ENCODE measurements around the gene THEMIS.

The THEMIS gene

GRCh38 chr6:127869772-127870404 is 31.0 kb downstream of the THEMIS start:
- no peaks in the 10 kb centered on the region for H3K9me3 ChIP-seq (ENCODE audit: insufficient read depth, low read length)
- H3K79me2 ChIP-seq (ENCODE audit: low read length): no peaks in the 10 kb centered on the region
- no peak overlapping the region for H3K27ac ChIP-seq (ENCODE audit: low read length)
- no peak overlapping the region for H3K4me3 ChIP-seq (ENCODE audit: low read length)
- H3K9ac ChIP-seq (ENCODE audit: low read length): no peak overlapping the region
- H3K36me3 ChIP-seq (replicated peaks; ENCODE audit: low read depth, low read length): no peaks in the 10 kb centered on the region
- H3K27me3 ChIP-seq (ENCODE audit: low read depth, low read length): no peaks in the 10 kb centered on the region
- H3K4me1 ChIP-seq (ENCODE audit: low read length): no peaks in the 10 kb centered on the region
- no peak overlapping the region for H3K4me2 ChIP-seq (ENCODE audit: low read length)
- H2AFZ ChIP-seq (ENCODE audit: low read depth, low read length): no peak overlapping the region
- no peaks in the 10 kb centered on the region for H4K20me1 ChIP-seq (ENCODE audit: insufficient read depth, low read length)
- no peak for TF ChIP-seq EZH2phosphoT487 (IDR thresholded peaks at IDR 0.05; ENCODE audit: low read depth)
- TF ChIP-seq, protein P1, sequence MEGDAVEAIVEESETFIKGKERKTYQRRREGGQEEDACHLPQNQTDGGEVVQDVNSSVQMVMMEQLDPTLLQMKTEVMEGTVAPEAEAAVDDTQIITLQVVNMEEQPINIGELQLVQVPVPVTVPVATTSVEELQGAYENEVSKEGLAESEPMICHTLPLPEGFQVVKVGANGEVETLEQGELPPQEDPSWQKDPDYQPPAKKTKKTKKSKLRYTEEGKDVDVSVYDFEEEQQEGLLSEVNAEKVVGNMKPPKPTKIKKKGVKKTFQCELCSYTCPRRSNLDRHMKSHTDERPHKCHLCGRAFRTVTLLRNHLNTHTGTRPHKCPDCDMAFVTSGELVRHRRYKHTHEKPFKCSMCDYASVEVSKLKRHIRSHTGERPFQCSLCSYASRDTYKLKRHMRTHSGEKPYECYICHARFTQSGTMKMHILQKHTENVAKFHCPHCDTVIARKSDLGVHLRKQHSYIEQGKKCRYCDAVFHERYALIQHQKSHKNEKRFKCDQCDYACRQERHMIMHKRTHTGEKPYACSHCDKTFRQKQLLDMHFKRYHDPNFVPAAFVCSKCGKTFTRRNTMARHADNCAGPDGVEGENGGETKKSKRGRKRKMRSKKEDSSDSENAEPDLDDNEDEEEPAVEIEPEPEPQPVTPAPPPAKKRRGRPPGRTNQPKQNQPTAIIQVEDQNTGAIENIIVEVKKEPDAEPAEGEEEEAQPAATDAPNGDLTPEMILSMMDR (IDR thresholded peaks at IDR 0.05; ENCODE audit: low read depth, low read length): no peak

DNA sequence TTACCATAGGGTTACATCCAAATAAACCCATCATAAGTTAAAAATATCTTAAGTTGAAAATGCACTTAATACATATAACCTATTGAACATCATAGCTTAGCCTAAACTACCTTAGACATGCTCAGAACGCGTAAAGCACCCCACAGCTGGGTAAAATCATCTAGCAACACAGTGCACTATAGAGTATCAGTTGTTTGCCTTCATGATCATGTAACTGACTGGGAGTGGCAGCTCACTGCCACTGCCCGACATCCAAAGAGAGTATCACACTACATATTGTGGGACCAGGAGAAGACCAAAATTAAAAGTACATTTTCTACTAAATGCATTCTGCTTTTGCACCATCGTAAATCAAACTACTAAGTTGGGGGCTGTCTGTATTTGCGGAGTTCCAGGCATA is 31.7 kb downstream of the THEMIS start:
- Histone ChIP-seq H3K27ac (ENCODE audit: low read length) (no peak overlapping the region), H3K4me3 (ENCODE audit: low read length) (no peak overlapping the region), H3K9me3 (ENCODE audit: insufficient read depth, low read length) (no peaks in the 10 kb centered on the region), H3K79me2 (ENCODE audit: low read length) (no peaks in the 10 kb centered on the region), H3K27me3 (ENCODE audit: low read depth, low read length) (no peaks in the 10 kb centered on the region), H2AFZ (ENCODE audit: low read depth, low read length) (no peak overlapping the region), H3K36me3 (replicated peaks; ENCODE audit: low read depth, low read length) (no peaks in the 10 kb centered on the region), H4K20me1 (ENCODE audit: insufficient read depth, low read length) (no peaks in the 10 kb centered on the region), H3K9ac (ENCODE audit: low read length) (no peak overlapping the region), H3K4me1 (ENCODE audit: low read length) (no peaks in the 10 kb centered on the region), H3K4me2 (ENCODE audit: low read length) (no peak overlapping the region)
- no peak for TF ChIP-seq EZH2phosphoT487 (IDR thresholded peaks at IDR 0.05; ENCODE audit: low read depth)
- TF ChIP-seq, protein P1 (IDR thresholded peaks at IDR 0.05; ENCODE audit: low read depth, low read length): no peak

DNA sequence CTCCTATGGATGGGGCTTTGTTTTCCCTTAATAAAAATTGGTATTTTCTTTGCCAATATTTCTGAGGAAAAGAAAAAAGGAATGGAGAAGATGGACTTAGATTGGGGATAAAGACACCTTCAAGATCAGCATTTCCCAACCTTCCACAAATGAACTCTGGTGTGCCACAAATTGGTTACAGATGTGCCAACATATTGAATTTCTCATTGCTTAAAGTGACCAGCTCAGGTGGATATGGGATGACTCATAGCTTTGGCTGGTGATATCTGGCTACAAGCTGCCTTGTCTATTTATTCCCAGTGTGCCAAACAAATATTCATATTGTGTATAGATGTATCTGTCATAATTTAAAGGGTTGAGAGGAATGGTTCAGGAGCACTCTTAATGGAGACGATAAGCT is 32.5 kb downstream of the THEMIS start:
- Histone ChIP-seq H3K4me3 (ENCODE audit: low read length) (no peak overlapping the region), H3K4me2 (ENCODE audit: low read length) (no peak overlapping the region), H3K4me1 (ENCODE audit: low read length) (no peaks in the 10 kb centered on the region), H3K79me2 (ENCODE audit: low read length) (no peaks in the 10 kb centered on the region), H3K27ac (ENCODE audit: low read length) (no peak overlapping the region), H3K27me3 (ENCODE audit: low read depth, low read length) (no peaks in the 10 kb centered on the region), H3K36me3 (replicated peaks; ENCODE audit: low read depth, low read length) (no peaks in the 10 kb centered on the region), H4K20me1 (ENCODE audit: insufficient read depth, low read length) (no peaks in the 10 kb centered on the region), H3K9ac (ENCODE audit: low read length) (no peak overlapping the region), H2AFZ (ENCODE audit: low read depth, low read length) (no peak overlapping the region), H3K9me3 (ENCODE audit: insufficient read depth, low read length) (no peaks in the 10 kb centered on the region)
- no peak for TF ChIP-seq EZH2phosphoT487 (IDR thresholded peaks at IDR 0.05; ENCODE audit: low read depth)
- TF ChIP-seq, protein P1 (IDR thresholded peaks at IDR 0.05; ENCODE audit: low read depth, low read length): no peak

DNA sequence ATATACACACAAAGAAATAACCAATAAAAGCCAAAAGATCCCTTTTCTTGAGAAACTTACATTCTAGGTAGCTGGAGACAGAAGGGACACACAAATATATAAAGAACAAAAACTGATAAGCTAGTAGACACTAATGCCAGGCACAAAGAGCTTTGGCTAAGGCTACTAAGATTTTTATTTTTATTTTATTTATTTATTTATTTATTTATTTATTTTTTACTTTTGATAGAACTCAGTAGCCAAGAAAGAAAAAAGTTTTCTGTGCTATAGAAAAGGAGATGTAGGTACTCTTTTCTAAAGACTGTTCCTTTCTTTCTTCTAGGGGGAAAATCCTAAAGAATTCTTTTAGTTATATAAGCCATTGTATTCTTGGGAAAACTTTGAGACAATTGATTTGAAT is 34.1 kb downstream of the THEMIS start:
- H3K4me1 ChIP-seq (ENCODE audit: low read length): no peaks in the 10 kb centered on the region
- H2AFZ ChIP-seq (ENCODE audit: low read depth, low read length): no peak overlapping the region
- no peak overlapping the region for H3K9ac ChIP-seq (ENCODE audit: low read length)
- no peak overlapping the region for H3K4me2 ChIP-seq (ENCODE audit: low read length)
- no peak overlapping the region for H3K4me3 ChIP-seq (ENCODE audit: low read length)
- TF ChIP-seq EZH2phosphoT487 (IDR thresholded peaks at IDR 0.05; ENCODE audit: low read depth): no peak
- TF ChIP-seq, protein P1 (IDR thresholded peaks at IDR 0.05; ENCODE audit: low read depth, low read length): no peak
- H3K36me3 ChIP-seq (replicated peaks; ENCODE audit: low read depth, low read length): no peaks in the 10 kb centered on the region
- H4K20me1 ChIP-seq (ENCODE audit: insufficient read depth, low read length): no peaks in the 10 kb centered on the region
- no peak overlapping the region for H3K27ac ChIP-seq (ENCODE audit: low read length)
- no peaks in the 10 kb centered on the region for H3K9me3 ChIP-seq (ENCODE audit: insufficient read depth, low read length)
- no peaks in the 10 kb centered on the region for H3K79me2 ChIP-seq (ENCODE audit: low read length)
- H3K27me3 ChIP-seq (ENCODE audit: low read depth, low read length): no peaks in the 10 kb centered on the region
